Activated CD8-positive, alpha-beta memory T cell treated with anti-CD3 and anti-CD28 coated beads for 24 hours (primary cell): ENCODE measurements around the gene PSMB2.
A peak's percentile ranks its signal among the peaks of the same experiment; 100 is the strongest.
"Not testable (repeated sequence)": the region's sequence is repeated elsewhere in the genome, so short reads cannot be mapped to it uniquely, and the experiment has no call there.

Experiments used
- DNase-seq: peaks from one replicate; pipeline ENCODE4 v3.0.0-alpha.2; 2020

PSMB2 gene

GRCh38 chr1:35641233-35641866 lies at the start of gene PSMB2:
Gene PSMB2 (minus strand): TSS chr1:35641526. CDS start chr1:35641432, 94 bp downstream.
- peak; percentile 99 for DNase-seq

DNA sequence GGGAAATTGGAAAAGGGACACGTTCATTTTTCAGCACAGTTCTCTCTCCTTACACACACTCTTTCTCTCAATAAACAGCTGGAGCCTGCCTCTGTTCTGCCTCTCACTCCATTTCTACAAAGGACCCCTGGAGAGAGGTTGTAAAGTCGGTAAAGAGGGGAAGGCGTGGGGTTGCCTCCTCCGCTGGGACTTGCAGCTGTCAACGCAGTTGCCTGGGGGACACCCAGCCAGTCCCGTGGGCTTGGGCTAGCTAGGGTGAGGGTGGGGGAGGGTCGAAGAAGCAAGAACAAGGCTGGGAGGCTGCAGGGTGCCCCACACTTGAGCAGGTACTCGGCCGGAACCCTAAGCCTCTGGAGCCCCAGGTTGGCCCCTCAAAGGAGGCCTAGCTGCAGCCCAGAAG lies 49.8 kb upstream of the PSMB2 start:
- DNase-seq = no peak

DNA sequence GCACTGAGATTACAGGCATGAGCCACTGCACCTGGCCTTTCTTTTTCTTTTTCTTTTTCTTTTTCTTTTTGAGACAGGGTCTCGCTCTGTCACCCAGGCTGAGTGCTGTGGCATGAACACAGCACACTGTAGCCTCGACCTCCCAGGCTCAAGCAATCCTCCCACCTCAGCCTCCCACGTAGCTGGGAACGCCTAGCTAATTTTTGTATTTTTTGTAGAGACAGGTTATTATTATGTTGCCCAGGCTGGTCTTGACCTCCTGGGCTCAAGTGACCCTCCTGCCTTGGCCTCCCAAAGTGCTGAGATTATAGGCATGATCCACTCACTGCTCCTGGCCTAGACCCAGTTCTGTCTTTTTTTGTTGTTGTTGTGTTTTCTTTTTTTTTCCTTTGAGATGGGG lies 48.8 kb upstream of the PSMB2 start:
- not testable (repeated sequence) for DNase-seq

GRCh38 chr1:35688161-35688560 lies 46.8 kb upstream of the PSMB2 start:
- no peak for DNase-seq

DNA sequence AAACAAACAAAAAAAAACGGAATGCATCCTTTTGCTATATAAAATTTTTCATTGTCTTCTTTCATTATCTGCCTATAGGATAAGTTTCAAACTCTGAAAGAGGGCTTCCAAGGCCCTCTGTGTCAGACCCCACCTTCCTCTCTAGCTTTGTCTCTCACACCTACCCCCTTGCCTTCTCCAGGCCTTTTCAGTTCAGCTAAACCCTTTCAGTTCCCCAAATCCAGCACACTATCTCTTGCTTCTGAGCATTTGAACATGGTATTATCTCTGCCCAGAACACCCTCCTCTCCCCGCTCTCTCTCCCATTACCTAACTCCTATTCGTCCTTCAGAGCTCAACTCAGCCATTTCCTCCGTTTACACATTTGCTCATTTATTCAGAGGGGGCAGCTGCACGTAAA lies 41.7 kb upstream of the PSMB2 start:
- DNase-seq = no peak

DNA sequence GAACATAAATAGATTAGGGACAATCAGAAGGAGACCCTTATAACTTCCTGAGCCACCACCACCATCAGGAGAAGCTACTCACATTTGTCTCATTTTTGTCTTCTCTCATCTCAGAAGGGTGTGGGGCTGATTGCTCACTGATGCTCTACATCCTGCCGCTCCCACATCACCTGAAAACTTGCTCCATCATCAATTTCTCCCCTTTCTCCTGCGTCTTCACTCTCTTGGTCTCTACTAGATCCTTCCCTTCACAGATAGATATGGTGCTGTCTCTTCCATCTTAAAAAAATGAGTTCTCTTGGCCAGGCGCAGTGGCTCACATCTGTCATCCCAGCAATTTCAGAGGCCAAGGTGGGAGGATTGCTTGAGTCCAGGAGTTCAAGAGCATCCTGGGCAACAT lies 38.9 kb upstream of the PSMB2 start:
- DNase-seq = no peak

DNA sequence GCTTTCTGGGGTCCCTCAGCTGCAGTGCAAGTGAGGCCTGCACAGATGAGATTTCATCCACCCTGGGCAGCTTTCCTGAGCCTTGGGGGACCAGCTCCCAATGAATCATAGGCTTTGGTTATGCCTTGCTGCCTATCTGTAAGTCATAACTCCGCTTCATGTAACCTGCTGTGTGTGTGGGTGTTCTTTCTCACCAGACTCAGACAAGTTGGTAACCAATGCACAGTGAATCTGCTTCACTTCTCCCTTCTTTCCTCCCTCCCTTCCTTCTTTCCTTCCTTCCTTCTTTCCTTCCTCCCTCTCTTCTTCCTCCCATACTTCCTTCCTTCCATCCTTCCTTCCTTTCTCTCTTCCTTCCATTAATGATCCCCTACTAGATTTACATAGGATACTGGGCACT lies 34.4 kb upstream of the PSMB2 start:
- DNase-seq = no peak

DNA sequence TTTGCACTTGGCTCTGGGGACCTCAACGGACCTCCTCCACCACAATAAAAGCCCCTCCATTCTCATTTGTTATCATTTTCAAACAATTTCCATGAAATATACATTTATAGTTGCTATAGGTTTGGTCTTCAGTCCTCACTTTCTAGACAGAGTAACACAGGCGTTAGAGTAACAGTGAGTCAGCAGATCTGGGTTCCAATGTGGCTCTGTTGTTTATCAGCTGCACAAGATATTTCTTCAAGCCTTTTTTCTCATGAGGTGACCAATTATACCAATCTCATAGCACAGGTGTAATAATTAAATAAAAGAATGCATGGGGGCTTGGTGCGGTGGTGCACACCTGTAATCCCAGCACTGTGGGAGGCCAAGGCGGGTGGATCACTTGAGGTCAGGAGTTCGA lies 32.8 kb upstream of the PSMB2 start:
- DNase-seq = no peak

GRCh38 chr1:35672116-35672515 lies 30.8 kb upstream of the PSMB2 start:
- no peak for DNase-seq

- DNase-seq = no peak
Measured at GRCh38 chr1:35668506-35668905, 27.2 kb upstream of the PSMB2 start.

GRCh38 chr1:35666916-35667315 lies 25.6 kb upstream of the PSMB2 start:
- no peak for DNase-seq

DNA sequence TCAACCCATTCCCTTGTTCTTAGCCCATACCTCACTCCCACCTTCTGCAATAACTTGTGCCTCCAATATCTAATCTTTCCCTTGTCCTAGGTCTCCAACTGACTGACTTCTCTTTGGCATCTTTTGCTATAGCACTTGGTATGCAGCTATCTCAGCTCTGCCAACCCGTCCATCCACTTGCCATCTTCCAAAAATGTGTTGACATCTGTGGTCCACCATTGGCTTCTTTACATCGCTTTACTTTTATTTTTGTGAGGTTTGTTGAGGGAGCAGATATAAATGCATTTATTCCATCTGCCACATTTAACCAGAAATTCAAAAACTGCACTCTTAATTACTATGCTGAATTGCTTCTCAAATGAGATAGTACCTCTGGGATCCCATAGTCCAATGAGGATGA lies 24.9 kb upstream of the PSMB2 start:
- DNase-seq = no peak

GRCh38 chr1:35663434-35663833 lies 22.1 kb upstream of the PSMB2 start:
- DNase-seq = no peak

DNA sequence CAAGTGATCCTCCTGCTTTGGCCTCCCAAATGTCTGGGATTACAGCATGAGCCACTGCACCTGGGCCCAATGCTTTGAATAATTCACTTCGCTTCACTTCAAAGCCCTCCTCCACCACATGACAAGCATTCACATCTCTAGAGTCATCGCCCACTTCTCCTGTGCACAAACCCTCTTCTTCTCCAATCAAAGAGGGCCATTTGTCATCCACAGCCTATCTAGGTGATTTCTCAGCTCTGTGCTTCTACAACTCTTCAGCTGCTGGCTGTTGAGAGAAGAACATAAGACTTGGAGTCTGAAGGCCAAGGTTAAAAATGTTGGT lies 20.1 kb upstream of the PSMB2 start:
- no peak for DNase-seq

DNA sequence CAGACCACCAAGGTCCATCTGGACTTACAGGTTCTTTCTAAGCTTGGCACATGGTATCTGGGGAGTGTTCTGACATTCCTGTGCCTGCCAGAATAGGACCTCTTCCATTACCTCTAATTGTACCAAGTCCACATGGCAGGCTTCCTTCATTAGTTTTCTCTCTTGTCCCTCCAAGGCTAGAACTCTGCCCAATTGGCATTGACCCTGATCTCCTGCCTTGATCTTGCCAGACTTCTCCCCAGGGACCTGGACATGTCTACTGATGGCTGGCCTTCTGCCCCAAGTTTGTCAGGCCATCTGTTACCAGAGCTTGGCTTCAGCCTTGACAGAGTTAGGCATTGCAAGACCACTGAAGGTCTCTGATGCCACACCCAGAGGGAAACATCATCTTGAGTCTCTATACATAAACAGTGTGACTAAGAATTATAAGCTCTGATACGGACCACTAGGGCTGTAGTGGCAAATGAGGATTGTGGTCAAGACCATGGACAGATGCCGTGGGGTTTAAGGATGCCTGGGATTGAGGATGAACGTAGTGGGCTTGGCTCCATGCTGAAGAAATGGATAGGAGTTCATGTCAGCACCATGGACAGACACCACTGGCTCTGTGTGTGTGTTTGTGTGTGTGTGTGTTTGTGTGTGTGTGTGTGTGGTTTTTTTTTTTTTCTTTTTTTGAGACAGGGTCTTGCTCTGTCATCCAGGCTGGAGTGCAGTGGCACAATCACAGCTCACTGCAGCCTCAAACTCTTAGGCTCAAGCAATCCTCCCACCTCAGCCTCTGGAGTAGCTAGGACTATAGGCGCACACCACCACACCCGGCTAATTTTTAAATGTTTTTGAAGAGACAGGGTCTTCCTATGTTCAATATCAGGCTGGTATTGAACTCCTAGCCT lies 19.5 kb upstream of the PSMB2 start:
- DNase-seq = no peak

DNA sequence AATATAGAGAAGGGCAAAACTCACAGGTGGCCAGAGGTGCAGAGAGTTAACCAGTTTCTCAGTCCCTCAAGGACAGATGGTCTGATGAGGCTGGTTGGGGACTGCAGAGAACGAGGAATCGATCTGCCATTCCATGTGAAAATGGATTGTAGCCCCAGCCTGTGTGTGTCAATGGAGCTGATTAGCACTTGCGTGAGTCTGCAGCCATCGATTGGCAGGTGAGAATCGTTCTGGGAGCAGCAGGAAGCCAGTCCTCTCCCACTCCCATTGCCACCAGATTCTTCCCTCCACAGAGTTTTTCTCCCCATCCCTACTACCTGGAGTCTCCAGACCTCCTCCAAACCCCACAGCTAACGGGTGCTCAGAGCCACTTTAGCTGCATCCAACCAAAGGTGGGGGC lies 18.3 kb upstream of the PSMB2 start:
- DNase-seq = no peak

GRCh38 chr1:35657851-35658250 lies 16.5 kb upstream of the PSMB2 start:
- DNase-seq = no peak

- no peak for DNase-seq
Measured at GRCh38 chr1:35656863-35657232, 15.5 kb upstream of the PSMB2 start.

DNA sequence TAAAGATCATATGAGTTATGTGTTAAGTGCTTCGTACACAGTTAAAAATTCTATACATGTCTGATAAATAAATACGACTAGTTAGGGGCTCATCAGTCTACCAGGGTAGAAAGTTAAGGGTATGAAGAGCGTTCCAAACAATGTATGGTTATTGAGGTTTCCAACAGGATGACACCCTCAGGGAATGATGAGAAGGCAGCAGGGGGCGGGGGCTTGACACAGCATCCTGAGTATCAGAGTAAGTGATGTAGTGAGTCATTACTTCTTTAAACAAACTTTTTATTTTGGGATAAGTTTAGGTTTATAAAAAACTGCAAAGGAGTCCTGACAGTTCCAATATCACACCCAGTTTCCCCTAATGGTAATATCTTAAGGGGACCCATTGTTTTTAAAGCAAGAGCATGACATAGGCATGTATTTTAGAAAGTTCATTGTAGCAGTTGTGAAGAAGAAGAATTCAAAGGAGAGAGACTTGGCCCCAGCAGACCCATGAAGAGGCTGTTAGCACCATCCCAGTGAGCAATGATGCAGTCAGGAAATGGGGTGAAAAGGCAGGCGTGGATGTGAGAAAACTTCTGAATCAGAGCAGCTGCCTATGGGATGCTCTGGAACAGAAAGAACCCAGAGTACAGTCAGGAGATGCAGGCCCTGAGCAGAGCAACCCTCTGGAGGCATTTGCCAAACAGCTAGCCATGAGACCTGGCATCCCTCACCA lies 15.0 kb upstream of the PSMB2 start:
- no peak for DNase-seq

DNA sequence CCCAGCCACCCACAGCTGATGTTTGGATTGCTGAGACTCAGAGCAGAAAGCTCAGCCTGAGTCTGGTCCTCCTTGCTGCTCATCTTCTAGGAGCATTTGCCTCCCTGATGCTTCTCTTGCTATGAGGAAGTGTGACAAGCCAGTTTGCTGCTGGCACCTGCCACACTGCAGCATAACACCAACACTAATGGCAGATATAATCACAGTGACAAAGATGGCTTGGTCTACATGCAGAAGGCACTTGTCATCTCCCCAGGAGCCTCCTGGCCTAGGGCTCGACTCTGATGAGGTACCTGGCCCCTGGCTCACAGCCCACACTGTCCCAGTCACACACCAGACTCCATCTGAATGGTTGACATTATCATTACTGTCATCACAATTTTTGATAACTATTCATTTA lies 13.9 kb upstream of the PSMB2 start:
- DNase-seq = no peak

- no peak for DNase-seq
Measured at GRCh38 chr1:35650416-35650815, 9.1 kb upstream of the PSMB2 start.

DNA sequence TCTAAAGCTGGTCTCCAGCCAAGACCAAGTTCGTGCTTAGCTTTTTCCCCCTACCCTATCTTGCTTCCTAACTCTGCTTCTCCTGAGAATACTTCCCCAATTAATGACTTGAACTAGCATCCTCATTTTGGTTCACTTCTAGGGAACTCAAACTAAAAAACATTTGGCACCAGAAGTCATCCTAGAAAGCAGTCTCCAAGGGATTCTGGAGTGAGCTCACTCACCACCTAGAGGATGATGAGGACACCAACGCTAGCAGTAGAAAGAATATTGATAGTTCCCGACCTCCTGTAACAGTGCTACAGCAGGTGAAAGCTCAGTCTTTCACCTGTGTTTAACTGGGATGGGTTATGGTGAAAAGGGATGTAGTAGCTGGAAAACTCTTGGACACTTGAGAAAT lies 4.7 kb upstream of the PSMB2 start:
- DNase-seq = no peak

DNA sequence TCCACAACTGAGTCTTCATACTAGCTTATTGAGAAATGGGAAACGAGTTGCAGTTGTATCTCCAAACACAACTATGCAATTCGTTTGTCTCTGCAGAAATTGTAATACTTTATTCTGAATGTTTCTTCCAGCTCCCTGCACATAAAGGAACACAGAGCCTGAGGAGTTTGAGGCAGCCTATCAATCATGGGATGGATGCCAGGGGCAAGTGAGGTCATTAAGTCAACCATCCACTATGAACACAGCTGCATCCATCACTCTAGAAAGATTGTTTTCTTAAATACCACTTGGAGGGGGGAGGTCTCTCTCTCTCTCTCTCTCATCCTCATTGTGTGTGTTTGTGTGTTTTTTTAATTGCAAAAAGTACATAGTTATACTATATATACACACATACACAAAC lies 2.9 kb upstream of the PSMB2 start:
- no peak for DNase-seq

DNA sequence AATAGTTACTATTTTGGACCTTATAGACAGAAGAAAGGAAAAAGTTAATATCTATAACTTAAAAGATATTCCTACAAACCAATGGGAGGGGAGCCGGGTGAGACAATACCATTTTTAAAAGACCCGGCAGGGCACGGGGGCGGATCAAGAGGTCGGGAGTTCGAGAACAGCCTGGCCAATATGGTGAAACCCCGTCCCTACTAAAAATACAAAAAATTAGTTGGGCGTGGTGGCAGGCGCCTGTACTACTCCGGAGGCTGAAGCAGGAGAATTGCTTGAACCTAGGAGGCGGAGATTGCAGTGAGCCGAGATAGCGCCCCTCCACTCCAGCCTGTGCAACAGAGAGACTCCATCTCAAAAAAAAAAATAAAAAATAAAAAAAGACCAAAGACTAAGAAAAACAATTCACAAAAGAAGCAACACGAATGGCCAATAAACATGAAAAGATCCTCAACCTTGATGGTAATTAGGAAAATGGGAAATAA lies 1.2 kb upstream of the PSMB2 start:
- DNase-seq = no peak
